Left lung (tissue), 10 donors: Measurements from ENCODE around the gene POLR1E. TPM values are rescaled to one million over a fixed set of nuclear protein-coding genes. Genes with fewer than 3 reads are reported as not detected.

ENCODE experiments used
- ATAC-seq: fragments of 200-7000 bp; cut with Tn5 transposase; one replicate; pipeline ENCODE4 v1.9.1; 2020; ENCODE audit warnings: moderate library complexity
- DNase-seq, 4 donors: peaks; one replicate each; pipeline ENCODE4 v3.0.0-alpha.2; 2013 to 2020
- H3K27ac ChIP-seq, 2 donors: fragments of 200-600 bp; sonication (generic) in 1 of 2; one replicate each; pipeline versions ENCODE4 v1.5.0 to v1.8.0; 2020 to 2021
- H3K27me3 ChIP-seq, 2 donors: fragments of 200-600 bp; sonication (generic) in 1 of 2; one replicate each; pipeline versions ENCODE4 v1.5.0 to v1.8.0; 2020 to 2021
- H3K36me3 ChIP-seq, 2 donors: fragments of 200-600 bp; sonication (generic) in 1 of 2; one replicate each; pipeline versions ENCODE4 v1.5.0 to v1.8.0; 2020 to 2021
- H3K4me1 ChIP-seq, 2 donors: fragments of 200-600 bp; one replicate each; pipeline ENCODE4 v1.8.0; 2021
- H3K4me3 ChIP-seq, 2 donors: fragments of 200-600 bp; sonication (generic) in 1 of 2; one replicate each; pipeline versions ENCODE4 v1.5.0 to v1.8.0; 2020 to 2021; ENCODE audit warnings: mild to moderate bottlenecking in 1 of 2
- H3K9me3 ChIP-seq, 2 donors: fragments of 200-600 bp; sonication (generic) in 1 of 2; one replicate each; pipeline versions ENCODE4 v1.5.0 to v1.8.0; 2020 to 2021
- CTCF ChIP-seq, 2 donors: fragments of 200-600 bp; sonication (generic) in 1 of 2; IDR thresholded peaks; one replicate each; pipeline versions ENCODE4 v1.5.0 to v1.8.0; 2021; ENCODE audit warnings: antibody characterized with exemption in 2 of 2
- intact Hi-C, 2 donors: fragments of 100-400 bp; cut with DNase I; formaldehyde crosslinking; loops; one replicate each; pipeline versions ENCODE4 v1.11.2 to v1.14.2; 2022
- polyA plus RNA-seq, 6 donors: library from polyadenylated mRNA; unstranded; fragments of 120-200 nt; gene quantifications; one replicate each; pipeline ENCODE4 v1.2.1, GENCODE V29; 2013; ENCODE audit not compliant: insufficient read length in 6 of 6
- total RNA-seq, 2 donors: library from RNA; stranded (reverse); fragmentation: NEBNext Ultra II Directional; extraction: Animal tissue kit (Norgen Biotek cat#: 25700); gene quantifications; one replicate each; pipeline ENCODE4 v1.2.1, GENCODE V29; 2021
- donor health status: DM: no; HTN: yes; CAD: no.
- donor health status: DM: no; HTN: no; CAD: no.

The POLR1E gene
- total and polyA plus RNA-seq, 8 donors: 14.3 to 31.1 (median 28.3) TPM

GRCh38 chr9:37452611-37453010 is 33.1 kb upstream of the POLR1E start:
- H3K9me3 ChIP-seq: no peaks in the 10 kb centered on the region
- H3K4me3 ChIP-seq: no peak overlapping the region
- TF ChIP-seq CTCF (IDR thresholded peaks at IDR 0.05): no peak
- no peak overlapping the region for H3K27ac ChIP-seq
- no peak for ATAC-seq
- no peaks in the 10 kb centered on the region for H3K4me1 ChIP-seq
- DNase-seq: no peak
- H3K27me3 ChIP-seq: no peaks in the 10 kb centered on the region
- peaks cover 0 to 14% of the 10 kb centered on the region in 2 donors for H3K36me3 ChIP-seq
- intact Hi-C loops: no loop called here

- H3K4me1 ChIP-seq: no peaks in the 10 kb centered on the region
- H3K27ac ChIP-seq: no peak overlapping the region
- intact Hi-C loops: no loop called here
- no peaks in the 10 kb centered on the region for H3K27me3 ChIP-seq
- H3K36me3 ChIP-seq: peaks cover 0 to 11% of the 10 kb centered on the region in 2 donors
- ATAC-seq: no peak
- no peak overlapping the region for H3K4me3 ChIP-seq
- DNase-seq: no peak
- no peak for TF ChIP-seq CTCF (IDR thresholded peaks at IDR 0.05)
- no peaks in the 10 kb centered on the region for H3K9me3 ChIP-seq
Measured at GRCh38 chr9:37453827-37454226, 31.9 kb upstream of the POLR1E start.

- Histone ChIP-seq H3K36me3 (peaks cover 0 to 7% of the 10 kb centered on the region in 2 donors), H3K4me1 (no peaks in the 10 kb centered on the region), H3K27me3 (no peaks in the 10 kb centered on the region), H3K9me3 (no peaks in the 10 kb centered on the region), H3K27ac (no peak overlapping the region), H3K4me3 (no peak overlapping the region)
- DNase-seq: no peak
- no peak for TF ChIP-seq CTCF (IDR thresholded peaks at IDR 0.05)
- intact Hi-C loops: no loop called here
- ATAC-seq: no peak
Measured at GRCh38 chr9:37454238-37454637, 31.5 kb upstream of the POLR1E start.

- Histone ChIP-seq H3K4me1 (no peaks in the 10 kb centered on the region), H3K27ac (no peak overlapping the region), H3K27me3 (no peaks in the 10 kb centered on the region), H3K9me3 (no peaks in the 10 kb centered on the region), H3K36me3 (no peaks in the 10 kb centered on the region), H3K4me3 (no peak overlapping the region)
- no peak for TF ChIP-seq CTCF (IDR thresholded peaks at IDR 0.05)
- intact Hi-C loops: no loop called here
- ATAC-seq: no peak
- no peak for DNase-seq
Measured at GRCh38 chr9:37455884-37456647, 29.7 kb upstream of the POLR1E start.

- no peak overlapping the region for H3K27ac ChIP-seq
- peaks cover 0 to under 1% of the 10 kb centered on the region in 2 donors for H3K4me1 ChIP-seq
- ATAC-seq (no peak), DNase-seq (peak in 1 of 4 donors; percentile 29)
- H3K27me3 ChIP-seq: no peaks in the 10 kb centered on the region
- no peak for TF ChIP-seq CTCF (IDR thresholded peaks at IDR 0.05)
- H3K4me3 ChIP-seq: no peak overlapping the region
- intact Hi-C loops: no loop called here
- H3K9me3 ChIP-seq: no peaks in the 10 kb centered on the region
- no peaks in the 10 kb centered on the region for H3K36me3 ChIP-seq
Measured at GRCh38 chr9:37456817-37457216, 28.9 kb upstream of the POLR1E start.
